Right hindlimb (tissue), 1 donor: ENCODE results near the gene SLC2A10.

ENCODE experiments used
- DNase-seq: peaks from one replicate; pipeline ENCODE4 v3.0.0-alpha.2; 2018

The SLC2A10 gene

GRCh38 chr20:46704714-46705377 is 4.6 kb upstream of the SLC2A10 start:
- DNase-seq = no peak

GRCh38 chr20:46705378-46705729 is 4.1 kb upstream of the SLC2A10 start:
- no peak for DNase-seq

DNA sequence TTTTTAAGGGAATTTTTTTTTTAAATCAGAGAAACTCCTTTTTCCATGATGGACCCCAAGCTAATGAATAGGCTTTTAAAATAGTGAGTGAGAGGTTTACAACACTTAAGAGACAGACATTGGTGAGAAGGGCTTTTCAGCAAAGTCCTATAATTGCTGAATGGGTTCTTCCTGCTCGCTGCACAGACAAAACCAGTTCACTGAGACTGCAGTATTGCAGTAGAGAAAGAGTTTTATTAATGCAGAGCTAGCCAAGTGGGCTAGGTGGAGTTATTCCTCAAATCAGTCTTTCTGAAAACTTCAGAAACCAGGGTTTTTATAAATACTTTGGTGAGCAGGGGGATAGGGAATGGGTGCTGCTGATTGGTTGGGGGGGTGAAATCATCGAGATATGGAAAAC is 3.2 kb upstream of the SLC2A10 start:
- DNase-seq = no peak

- no peak for DNase-seq
Measured at GRCh38 chr20:46708172-46708860, 1.1 kb upstream of the SLC2A10 start.

GRCh38 chr20:46709055-46709458 is 392 bp upstream of the SLC2A10 start:
- DNase-seq = no peak

GRCh38 chr20:46710153-46710913 is 884 bp downstream of the SLC2A10 start:
- no peak for DNase-seq

- DNase-seq = no peak
Measured at GRCh38 chr20:46712056-46712636, 2.7 kb downstream of the SLC2A10 start.

DNA sequence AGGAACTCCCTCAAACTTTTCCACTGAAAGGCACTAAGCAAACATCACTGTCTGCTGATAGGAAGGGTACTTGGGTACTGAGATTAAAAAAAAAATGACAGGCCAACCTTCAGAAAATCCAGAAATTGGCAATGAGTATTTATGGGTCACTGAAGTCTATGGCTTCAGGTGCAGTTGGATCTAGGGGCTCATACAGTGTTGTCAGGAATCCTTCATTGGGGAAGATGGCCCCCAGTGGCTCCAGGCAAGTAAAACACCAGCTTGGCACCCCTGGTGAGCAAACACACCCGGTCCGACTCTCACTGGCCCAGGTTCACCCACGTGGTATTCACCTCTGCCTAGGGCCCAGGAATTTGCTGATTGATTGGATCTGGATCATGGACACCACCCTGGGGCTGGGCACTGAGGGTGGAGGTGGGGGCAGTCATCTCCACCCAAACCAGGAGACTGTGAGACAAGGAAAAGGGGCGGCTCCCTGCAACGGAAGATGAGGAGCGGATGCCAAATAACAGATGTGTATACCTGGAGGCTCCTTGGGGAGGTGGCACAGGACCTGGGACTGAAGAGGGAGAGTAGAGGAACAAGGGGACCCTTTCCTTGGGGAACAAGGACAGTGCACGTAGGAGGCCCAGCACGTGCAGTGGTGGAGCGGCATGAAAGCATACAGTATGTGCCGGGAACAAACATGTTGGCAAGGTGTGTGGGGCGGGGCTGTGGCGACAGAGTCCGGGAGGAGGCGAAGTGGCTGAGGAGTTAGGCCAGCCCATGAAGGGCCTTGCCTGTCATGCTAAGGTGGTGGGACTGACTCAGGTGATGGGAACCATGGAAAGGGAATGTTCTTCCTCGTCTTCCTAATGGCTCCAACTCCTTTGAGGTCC is 4.7 kb downstream of the SLC2A10 start:
- no peak for DNase-seq

GRCh38 chr20:46715292-46715756 is 5.9 kb downstream of the SLC2A10 start:
- no peak for DNase-seq

DNA sequence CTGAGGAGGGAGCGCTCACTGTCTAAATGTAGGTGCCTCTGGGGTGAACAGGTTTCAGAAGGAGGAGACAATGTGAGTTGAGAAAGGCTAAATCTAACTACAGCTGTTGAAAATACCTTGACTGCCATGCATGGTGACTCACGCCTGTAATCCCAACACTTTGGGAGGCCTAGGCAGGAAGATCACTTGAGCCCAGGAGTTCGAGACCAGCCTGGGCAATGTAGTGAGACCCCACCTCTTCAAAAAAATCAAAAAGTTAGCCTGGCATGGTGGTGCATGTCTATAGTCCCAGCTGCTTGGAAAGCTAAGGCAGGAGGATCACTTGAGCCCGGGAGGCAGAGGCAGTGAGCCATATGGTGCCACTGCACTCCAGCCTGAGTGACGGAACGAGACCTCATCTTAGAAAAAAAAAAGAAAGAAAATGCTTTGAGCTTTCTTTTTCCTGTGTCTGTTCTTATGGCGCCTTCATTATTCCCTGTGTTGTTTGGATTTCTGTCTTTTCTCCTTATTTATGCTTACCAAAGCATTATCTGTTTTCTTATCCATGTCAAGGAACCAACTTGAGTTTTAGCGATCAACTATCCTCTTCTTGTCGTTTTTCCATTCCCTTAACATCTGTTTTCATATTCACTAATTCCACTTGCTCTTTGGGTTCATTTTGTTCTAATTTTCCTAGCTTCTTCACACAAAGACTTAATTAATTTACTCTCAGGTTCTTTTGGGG is 8.5 kb downstream of the SLC2A10 start:
- no peak for DNase-seq

DNA sequence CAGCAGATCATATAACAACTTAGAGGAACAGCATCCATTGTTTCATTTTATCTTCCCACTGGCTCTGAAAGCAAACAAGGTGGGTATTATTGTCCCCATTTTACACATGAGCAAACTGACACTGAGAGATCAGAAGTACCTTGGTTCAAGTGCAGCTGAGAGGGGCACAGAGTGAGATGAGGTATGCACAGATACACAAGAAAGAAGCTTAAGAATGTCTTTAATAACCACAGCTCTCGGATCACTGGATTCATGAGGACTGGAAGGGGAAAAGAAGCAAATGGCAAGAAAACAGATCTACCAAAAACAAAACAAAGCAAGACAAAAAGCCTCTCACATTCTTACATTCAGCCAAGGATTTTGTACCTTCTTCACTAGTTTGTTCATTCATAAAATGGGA is 10.6 kb downstream of the SLC2A10 start:
- no peak for DNase-seq

- no peak for DNase-seq
Measured at GRCh38 chr20:46720776-46721425, 11.5 kb downstream of the SLC2A10 start.

GRCh38 chr20:46721476-46721875 is 12.0 kb downstream of the SLC2A10 start:
- no peak for DNase-seq

DNA sequence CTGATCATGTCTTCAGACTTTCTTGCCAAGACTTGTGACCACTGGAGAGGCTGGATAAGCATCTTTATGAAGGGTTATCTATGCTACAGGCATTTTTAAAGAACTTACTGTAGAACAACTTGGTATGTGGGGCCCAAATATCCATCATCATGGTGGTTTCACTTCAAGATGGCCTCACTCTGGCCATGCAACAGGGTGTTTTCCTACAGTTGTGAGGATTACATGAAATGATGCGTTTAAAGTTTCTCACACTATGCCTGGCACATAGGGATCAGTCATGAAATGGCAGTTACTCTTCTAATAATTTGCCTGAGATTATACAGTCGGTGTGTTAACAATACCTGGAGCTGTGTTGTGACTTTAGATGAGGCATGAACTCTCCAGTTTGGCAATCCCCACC is 13.0 kb downstream of the SLC2A10 start:
- no peak for DNase-seq

DNA sequence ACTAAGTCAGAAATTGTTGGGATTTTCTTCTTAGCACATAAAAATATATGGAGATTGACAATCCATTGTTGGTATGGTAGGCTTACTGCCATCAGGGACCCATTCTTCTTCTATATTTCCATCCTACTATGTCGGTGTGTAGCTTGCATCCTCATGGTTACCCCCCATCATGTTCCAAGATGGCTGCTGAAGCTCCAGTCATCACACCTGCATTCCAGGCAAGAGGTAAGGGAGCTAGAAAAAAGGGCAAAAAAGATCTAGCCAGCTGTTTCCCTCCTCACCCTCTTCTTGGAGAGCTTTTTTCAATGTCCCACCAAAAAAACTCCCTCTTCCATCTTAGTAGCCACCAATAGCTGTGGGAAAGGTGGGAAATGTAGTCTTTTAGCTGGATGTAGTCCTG is 13.6 kb downstream of the SLC2A10 start:
- DNase-seq = no peak

DNA sequence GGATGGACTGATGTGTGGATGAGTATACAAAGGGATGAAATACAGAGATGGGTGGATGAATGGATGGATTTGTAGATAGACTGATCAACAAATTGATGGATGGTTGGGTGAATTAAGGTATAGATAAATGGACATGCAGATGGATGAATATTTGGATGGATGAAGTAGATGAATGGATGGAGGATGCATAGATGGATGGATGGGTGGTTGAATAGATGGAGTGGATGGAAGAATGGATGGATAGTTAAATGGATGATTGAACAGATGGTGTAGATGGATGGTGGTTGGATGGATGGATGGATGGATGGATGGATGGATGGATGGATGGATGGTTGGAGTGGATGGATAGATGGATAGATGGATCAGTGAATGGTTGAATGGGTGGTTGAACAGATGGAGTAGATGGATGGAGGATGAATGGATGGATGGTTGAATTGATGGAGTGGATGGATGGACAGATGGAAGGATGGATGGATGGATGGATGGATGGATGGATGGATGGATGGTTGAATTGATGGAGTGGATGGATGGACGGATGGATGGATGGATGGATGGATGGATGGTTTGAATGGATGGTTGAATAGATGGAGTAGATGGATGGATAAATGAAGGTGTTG is 15.0 kb downstream of the SLC2A10 start:
- no peak for DNase-seq

- DNase-seq = no peak
Measured at GRCh38 chr20:46725186-46726165, 16.0 kb downstream of the SLC2A10 start.

DNA sequence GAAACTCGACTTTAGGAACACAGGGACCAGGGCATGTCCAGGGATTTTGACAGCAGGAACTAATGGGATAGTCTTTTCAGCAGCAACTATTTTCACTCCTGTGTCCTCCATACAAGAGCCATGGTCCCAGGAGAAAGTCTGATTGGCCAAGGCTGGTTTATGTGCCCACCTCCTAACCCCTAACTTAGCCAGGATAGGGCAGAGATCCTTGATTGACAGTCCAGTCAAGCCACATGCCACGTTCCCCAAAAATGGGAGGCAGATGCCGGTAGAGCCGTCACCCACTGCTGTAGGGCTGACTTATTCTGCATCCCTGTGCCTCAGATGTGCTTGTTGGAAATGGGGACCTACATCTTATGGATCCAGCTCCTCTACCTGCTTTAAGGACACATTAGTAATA is 22.3 kb downstream of the SLC2A10 start:
- DNase-seq = no peak

- no peak for DNase-seq
Measured at GRCh38 chr20:46735436-46735835, 26.0 kb downstream of the SLC2A10 start.
